ENCODE results near the gene GADL1.

GRCh38 chr3:30895329-30895728 is 868 bp upstream of the GADL1 start:
- TF ChIP-seq ISL1 (CRISPR knock-in tag; IDR thresholded peaks at IDR 0.05), result no peak
- TF ChIP-seq POU6F1 (CRISPR knock-in tag; IDR thresholded peaks at IDR 0.05; ENCODE audit: borderline replicate concordance, low read depth), result no peak
- TF ChIP-seq TOX (CRISPR knock-in tag; IDR thresholded peaks at IDR 0.05; ENCODE audit: borderline replicate concordance), result no peak
- no peak for TF ChIP-seq BACH2 (CRISPR knock-in tag; IDR thresholded peaks at IDR 0.05; ENCODE audit: borderline replicate concordance)
- no peak for TF ChIP-seq OSR1 (CRISPR knock-in tag; IDR thresholded peaks at IDR 0.05)
- no peak for TF ChIP-seq ZFP30 (CRISPR knock-in tag; IDR thresholded peaks at IDR 0.05)
- TF ChIP-seq ZFP3 (CRISPR knock-in tag; IDR thresholded peaks at IDR 0.05), result no peak
- no peak for TF ChIP-seq PATZ1 (CRISPR knock-in tag; IDR thresholded peaks at IDR 0.05; ENCODE audit: borderline replicate concordance)
- no peak for TF ChIP-seq CREB5 (CRISPR knock-in tag; IDR thresholded peaks at IDR 0.05; ENCODE audit: low read depth)
- no peak for TF ChIP-seq SNAI2 (CRISPR knock-in tag; IDR thresholded peaks at IDR 0.05)

Data from SK-N-SH treated with all-trans-retinoic acid at 6 μM for 48 hours (cell line).